Ovary (tissue), 9 donors: ENCODE measurements around the gene EIF3I. TPM values are rescaled to one million over a fixed set of nuclear protein-coding genes. Genes with fewer than 3 reads are reported as not detected.
A peak's percentile ranks its signal among the peaks of the same experiment; 100 is the strongest.

Experiments used
- DNase-seq, 5 donors: peaks; one replicate each; pipeline ENCODE4 v3.0.0-alpha.2; 2019 to 2020
- H3K27ac ChIP-seq, 2 donors: fragments of 200-600 bp; one replicate each; pipeline versions ENCODE4 v1.5.1 to v1.8.0; 2019 to 2022
- H3K27me3 ChIP-seq: fragments of 200-600 bp; one replicate; pipeline ENCODE4 v1.8.0; 2022
- H3K36me3 ChIP-seq: fragments of 200-600 bp; sonication (generic); one replicate; pipeline ENCODE4 v1.5.1; 2019
- H3K4me1 ChIP-seq: one replicate; pipeline ENCODE4 v1.8.1; 2013; ENCODE audit warnings: mild to moderate bottlenecking, moderate library complexity; ENCODE audit not compliant: insufficient read depth
- H3K4me3 ChIP-seq: fragments of 200-600 bp; sonication (generic); one replicate; pipeline ENCODE4 v1.5.1; 2017
- H3K9me3 ChIP-seq, 2 donors: fragments of 200-600 bp in 1 of 2; sonication (generic) in 1 of 2; one replicate each; pipeline versions ENCODE4 v1.5.1 to v1.8.1; 2013 to 2019; ENCODE audit warnings: mild to moderate bottlenecking in 1 of 2, moderate library complexity in 1 of 2
- EP300 ChIP-seq: sonication (generic); formaldehyde crosslinking; IDR thresholded peaks from one replicate; pipeline ENCODE4 v1.6.1; 2017; ENCODE audit warnings: antibody characterized with exemption
- POLR2A ChIP-seq: fragments of 450-650 bp; IDR thresholded peaks from one replicate; pipeline ENCODE4 v1.6.1; 2017; ENCODE audit warnings: antibody characterized with exemption, mild to moderate bottlenecking, moderate library complexity
- WGBS, 3 donors: extraction: QIAGEN DNeasy Blood & Tissue Kit in 1 of 3; methylation state at CpG; one replicate each; pipeline versions ENCODE4 v1.1.5 to v1.1.7; 2013 to 2017; 5-methylcytosine and 5-hydroxymethylcytosine counted together
- intact Hi-C, 4 donors: fragments of 100-400 bp; cut with DNase I; formaldehyde crosslinking; loops; one replicate each; pipeline versions ENCODE4 v1.11.0 to v1.15.1; 2022 to 2023
- polyA plus RNA-seq, 2 donors: library from polyadenylated mRNA; stranded (reverse); fragments of 200-250 nt in 1 of 2; fragments of 350-450 nt in 1 of 2; fragmentation: Illumina TruSeq in 1 of 2; extraction: RNeasy Lipid Tissue Mini Kit (QIAGEN cat#74804) in 1 of 2; gene quantifications; one replicate each; pipeline ENCODE4 v1.2.3, GENCODE V29; 2013 to 2014
- total RNA-seq, 7 donors: library from RNA; depleted of rRNA in 2 of 7; stranded (reverse); fragments of >200 nt in 2 of 7; fragmentation: NEBNext Ultra II Directional in 3 of 7; extraction: Animal tissue kit (Norgen Biotek cat#: 25700) in 3 of 7; gene quantifications; one replicate each; pipeline versions ENCODE4 v1.1.0 to v1.2.4, GENCODE V29; 2016 to 2023
- TF ChIP-seq, protein P1 (sequence below), 3 donors: fragments of 450-650 bp in 2 of 3; fragments of 200-600 bp in 1 of 3; IDR thresholded peaks; one replicate each; pipeline versions ENCODE4 v1.5.1 to v1.8.0; 2016 to 2022; ENCODE audit warnings: antibody characterized with exemption in 3 of 3, mild to moderate bottlenecking in 1 of 3
- donor health status: DM: no; HTN: no; CAD: no; lungs with moderate emphysema.
- donor health status: DM: no; HTN: no; CAD: no.
- donor health status: Bipolar disorder and iron deficiency.
- donor health status: DM: yes; HTN: yes; CAD: no.
- donor health status: DM: no; HTN: no; CAD: no.
- donor health status: DM: yes; HTN: yes; CAD: no.

Gene EIF3I
- total and polyA plus RNA-seq, 9 donors: 140 to 272 (median 161) TPM

DNA sequence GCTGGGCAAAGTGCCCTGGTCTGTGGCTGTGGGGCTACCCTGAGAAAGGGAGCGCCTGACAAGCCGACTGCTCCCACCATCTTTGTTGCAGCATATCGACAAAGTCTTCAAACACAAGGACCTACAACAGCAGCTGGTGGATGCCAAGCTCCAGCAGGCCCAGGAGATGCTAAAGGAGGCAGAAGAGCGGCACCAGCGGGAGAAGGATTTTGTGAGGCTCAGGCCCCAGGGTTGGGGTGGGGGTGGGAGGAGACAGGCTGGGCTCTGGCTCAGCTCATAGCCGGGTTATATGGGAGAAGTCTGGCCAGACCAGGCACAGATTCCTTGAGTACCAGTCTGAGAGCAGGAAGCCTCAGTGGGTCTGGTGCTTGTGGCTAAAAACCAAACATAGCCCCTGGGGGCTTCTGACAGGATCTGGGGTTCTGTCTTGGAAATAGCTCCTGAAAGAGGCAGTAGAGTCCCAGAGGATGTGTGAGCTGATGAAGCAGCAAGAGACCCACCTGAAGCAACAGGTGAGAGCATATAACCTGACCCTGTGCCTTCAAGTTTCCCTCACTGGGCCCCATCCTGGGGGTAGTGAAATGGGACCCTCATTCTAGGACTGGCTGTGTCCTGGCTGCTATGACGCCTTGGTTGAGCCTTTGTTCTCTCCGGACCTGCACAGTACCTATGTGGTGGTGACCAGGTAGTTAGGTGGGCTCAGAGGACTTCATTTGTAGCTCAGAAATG is 29.8 kb upstream of the EIF3I start:
- intact Hi-C loops: no loop called here
- no peaks in the 10 kb centered on the region for H3K9me3 ChIP-seq
- no peaks in the 10 kb centered on the region for H3K4me1 ChIP-seq
- DNase-seq: peak in 1 of 5 donors; percentile 23
- WGBS, 3 donors: 76 to 90% (median 90%) methylated on average over 8 of the region's 8 CpGs
- TF ChIP-seq POLR2A: no peak
- TF ChIP-seq, protein P1, sequence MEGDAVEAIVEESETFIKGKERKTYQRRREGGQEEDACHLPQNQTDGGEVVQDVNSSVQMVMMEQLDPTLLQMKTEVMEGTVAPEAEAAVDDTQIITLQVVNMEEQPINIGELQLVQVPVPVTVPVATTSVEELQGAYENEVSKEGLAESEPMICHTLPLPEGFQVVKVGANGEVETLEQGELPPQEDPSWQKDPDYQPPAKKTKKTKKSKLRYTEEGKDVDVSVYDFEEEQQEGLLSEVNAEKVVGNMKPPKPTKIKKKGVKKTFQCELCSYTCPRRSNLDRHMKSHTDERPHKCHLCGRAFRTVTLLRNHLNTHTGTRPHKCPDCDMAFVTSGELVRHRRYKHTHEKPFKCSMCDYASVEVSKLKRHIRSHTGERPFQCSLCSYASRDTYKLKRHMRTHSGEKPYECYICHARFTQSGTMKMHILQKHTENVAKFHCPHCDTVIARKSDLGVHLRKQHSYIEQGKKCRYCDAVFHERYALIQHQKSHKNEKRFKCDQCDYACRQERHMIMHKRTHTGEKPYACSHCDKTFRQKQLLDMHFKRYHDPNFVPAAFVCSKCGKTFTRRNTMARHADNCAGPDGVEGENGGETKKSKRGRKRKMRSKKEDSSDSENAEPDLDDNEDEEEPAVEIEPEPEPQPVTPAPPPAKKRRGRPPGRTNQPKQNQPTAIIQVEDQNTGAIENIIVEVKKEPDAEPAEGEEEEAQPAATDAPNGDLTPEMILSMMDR (IDR thresholded peaks at IDR 0.05): no peak
- TF ChIP-seq EP300: no peak
- H3K27ac ChIP-seq: no peak overlapping the region
- no peaks in the 10 kb centered on the region for H3K27me3 ChIP-seq
- no peaks in the 10 kb centered on the region for H3K36me3 ChIP-seq
- H3K4me3 ChIP-seq: no peak overlapping the region

DNA sequence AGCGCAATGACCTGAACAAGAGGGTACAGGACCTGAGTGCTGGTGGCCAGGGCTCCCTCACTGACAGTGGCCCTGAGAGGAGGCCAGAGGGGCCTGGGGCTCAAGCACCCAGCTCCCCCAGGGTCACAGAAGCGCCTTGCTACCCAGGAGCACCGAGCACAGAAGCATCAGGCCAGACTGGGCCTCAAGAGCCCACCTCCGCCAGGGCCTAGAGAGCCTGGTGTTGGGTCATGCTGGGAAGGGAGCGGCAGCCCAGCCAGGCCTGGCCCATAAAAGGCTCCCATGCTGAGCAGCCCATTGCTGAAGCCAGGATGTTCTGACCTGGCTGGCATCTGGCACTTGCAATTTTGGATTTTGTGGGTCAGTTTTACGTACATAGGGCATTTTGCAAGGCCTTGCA is 27.2 kb upstream of the EIF3I start:
- intact Hi-C loops: no loop called here
- H3K4me3 ChIP-seq: no peak overlapping the region
- 93 to 96% (median 93%) methylated on average over 6 of the region's 6 CpGs for WGBS, 3 donors
- H3K27me3 ChIP-seq: no peaks in the 10 kb centered on the region
- no peaks in the 10 kb centered on the region for H3K36me3 ChIP-seq
- peaks cover 5% of the 10 kb centered on the region for H3K4me1 ChIP-seq
- no peaks in the 10 kb centered on the region for H3K9me3 ChIP-seq
- DNase-seq: no peak
- no peak overlapping the region for H3K27ac ChIP-seq
- no peak for TF ChIP-seq EP300
- no peak for TF ChIP-seq POLR2A
- TF ChIP-seq, protein P1 (IDR thresholded peaks at IDR 0.05): no peak

DNA sequence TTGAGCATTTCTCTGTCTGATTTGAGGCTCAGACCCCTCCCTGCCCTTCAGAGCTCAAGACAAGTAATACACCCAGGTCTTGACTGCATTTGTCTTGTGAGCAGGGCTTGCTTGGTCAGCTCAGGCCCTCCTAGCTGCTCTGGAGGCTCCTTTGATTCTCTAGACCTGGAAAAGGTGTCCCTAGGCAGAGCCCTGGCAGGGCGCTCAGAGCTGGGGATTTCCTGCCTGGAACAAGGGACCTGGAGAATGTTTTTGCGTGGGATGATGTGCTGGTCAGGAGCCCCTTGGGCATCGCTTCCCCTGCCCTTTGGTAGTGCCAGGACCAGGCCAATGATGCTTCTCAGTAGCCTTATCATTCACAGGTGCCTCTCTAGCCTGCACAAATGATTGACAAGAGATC is 26.7 kb upstream of the EIF3I start:
- Histone ChIP-seq H3K4me1 (peaks cover 5% of the 10 kb centered on the region), H3K4me3 (no peak overlapping the region), H3K27me3 (no peaks in the 10 kb centered on the region), H3K27ac (no peak overlapping the region), H3K9me3 (no peaks in the 10 kb centered on the region), H3K36me3 (no peaks in the 10 kb centered on the region)
- TF ChIP-seq EP300 (no peak), POLR2A (no peak)
- TF ChIP-seq, protein P1 (IDR thresholded peaks at IDR 0.05): no peak
- no peak for DNase-seq
- WGBS, 3 donors: 79 to 82% (median 81%) methylated on average over 3 of the region's 3 CpGs
- intact Hi-C loops: no loop called here

DNA sequence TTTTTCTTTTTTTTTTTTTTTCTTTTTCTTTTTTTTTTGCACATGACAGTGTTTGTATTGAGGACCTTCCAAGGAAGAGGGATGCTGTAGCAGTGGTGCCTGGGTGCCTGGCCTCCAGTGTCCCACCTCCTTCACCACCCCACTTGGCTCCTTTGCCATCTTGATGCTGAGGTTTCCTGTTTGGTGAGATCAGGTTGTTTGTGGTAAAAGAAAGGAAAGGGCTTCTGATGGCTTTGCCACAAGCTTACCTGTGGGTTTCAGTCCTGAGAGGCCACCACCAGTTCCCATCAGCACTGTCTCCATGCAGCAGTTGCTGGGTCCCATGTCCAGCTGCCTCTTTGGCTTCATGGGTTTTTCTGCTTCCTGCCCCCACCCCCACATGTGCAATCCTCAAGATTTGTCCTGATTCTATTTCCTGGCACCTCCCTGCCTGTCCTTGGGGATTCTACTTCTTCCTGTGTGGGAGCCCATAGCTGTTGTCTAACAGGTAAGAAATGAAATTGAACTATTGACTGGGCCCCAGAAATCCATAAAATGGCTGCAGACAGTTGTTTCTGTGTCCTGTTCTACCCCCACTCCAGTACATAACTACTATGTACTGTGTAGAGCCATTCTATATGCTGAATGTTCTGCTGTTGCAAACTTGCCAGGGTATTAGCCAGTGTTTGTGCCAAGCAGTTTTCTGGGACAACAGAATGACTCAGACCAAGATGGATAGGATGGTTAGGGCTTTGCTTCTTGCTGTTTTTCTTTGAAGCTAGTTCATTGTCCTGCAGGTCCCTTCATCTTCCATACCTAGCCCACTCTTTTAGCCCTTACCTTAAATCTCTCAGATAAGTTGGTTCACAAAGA is 26.0 kb upstream of the EIF3I start:
- no peak for DNase-seq
- intact Hi-C loops: no loop called here
- Histone ChIP-seq H3K4me1 (peaks cover 5% of the 10 kb centered on the region), H3K36me3 (no peaks in the 10 kb centered on the region), H3K4me3 (no peak overlapping the region), H3K9me3 (no peaks in the 10 kb centered on the region), H3K27ac (no peak overlapping the region), H3K27me3 (no peaks in the 10 kb centered on the region)
- TF ChIP-seq, protein P1 (IDR thresholded peaks at IDR 0.05): no peak
- TF ChIP-seq POLR2A: no peak
- no peak for TF ChIP-seq EP300
